Natural killer cell treated with Interleukin-12 subunit alpha and Interleukin-12 subunit beta and Interleukin-15 and Interleukin-18, amount 100 ng/mL, for 72 hours (primary cell): ENCODE data around the gene SLC2A9. TPM values are rescaled to one million over a fixed set of nuclear protein-coding genes. Genes with fewer than 3 reads are reported as not detected.

Experiments
- ATAC-seq, 2 donors: fragments of 150-1000 bp; cut with Tn5 transposase in 1 of 2; sonication (Bioruptor Pico), chemical (Tn5 transposase) in 1 of 2; 2 replicates each; pipeline ENCODE4 v1.10.0; 2021
- DNase-seq: peaks from one replicate; pipeline ENCODE4 v3.0.0; 2022; ENCODE audit warnings: low spot score
- H3K27ac Mint-ChIP-seq, 2 donors: 1 replicate in 1 of 2; 2 replicates in 1 of 2; pipeline ENCODE4 v1.8.0; 2022; ENCODE audit warnings: mixed read lengths in 2 of 2, mild to moderate bottlenecking in 1 of 2, moderate library complexity in 1 of 2
- H3K27me3 Mint-ChIP-seq, 2 donors: 1 replicate in 1 of 2; 2 replicates in 1 of 2; pipeline ENCODE4 v1.8.0; 2022; ENCODE audit warnings: mixed read lengths in 2 of 2
- H3K36me3 Mint-ChIP-seq: one replicate; pipeline ENCODE4 v1.8.0; 2022; ENCODE audit warnings: mixed read lengths
- H3K4me1 Mint-ChIP-seq, 2 donors: 1 replicate in 1 of 2; 2 replicates in 1 of 2; pipeline ENCODE4 v1.8.0; 2022; ENCODE audit warnings: low read depth in 2 of 2, mixed read lengths in 2 of 2, mild to moderate bottlenecking in 1 of 2
- H3K4me3 Mint-ChIP-seq: one replicate; pipeline ENCODE4 v1.8.0; 2022; ENCODE audit warnings: mixed read lengths
- H3K9me3 Mint-ChIP-seq: 2 replicates; pipeline ENCODE4 v1.8.0; 2022; ENCODE audit warnings: mixed read lengths
- total RNA-seq, 2 donors: library from RNA; stranded (reverse); gene quantifications; one replicate each; pipeline ENCODE4 v1.2.3, GENCODE V29; 2022

The SLC2A9 gene
- total RNA-seq, result 1 to 10 TPM; 1.8 to 3.3 TPM

DNA sequence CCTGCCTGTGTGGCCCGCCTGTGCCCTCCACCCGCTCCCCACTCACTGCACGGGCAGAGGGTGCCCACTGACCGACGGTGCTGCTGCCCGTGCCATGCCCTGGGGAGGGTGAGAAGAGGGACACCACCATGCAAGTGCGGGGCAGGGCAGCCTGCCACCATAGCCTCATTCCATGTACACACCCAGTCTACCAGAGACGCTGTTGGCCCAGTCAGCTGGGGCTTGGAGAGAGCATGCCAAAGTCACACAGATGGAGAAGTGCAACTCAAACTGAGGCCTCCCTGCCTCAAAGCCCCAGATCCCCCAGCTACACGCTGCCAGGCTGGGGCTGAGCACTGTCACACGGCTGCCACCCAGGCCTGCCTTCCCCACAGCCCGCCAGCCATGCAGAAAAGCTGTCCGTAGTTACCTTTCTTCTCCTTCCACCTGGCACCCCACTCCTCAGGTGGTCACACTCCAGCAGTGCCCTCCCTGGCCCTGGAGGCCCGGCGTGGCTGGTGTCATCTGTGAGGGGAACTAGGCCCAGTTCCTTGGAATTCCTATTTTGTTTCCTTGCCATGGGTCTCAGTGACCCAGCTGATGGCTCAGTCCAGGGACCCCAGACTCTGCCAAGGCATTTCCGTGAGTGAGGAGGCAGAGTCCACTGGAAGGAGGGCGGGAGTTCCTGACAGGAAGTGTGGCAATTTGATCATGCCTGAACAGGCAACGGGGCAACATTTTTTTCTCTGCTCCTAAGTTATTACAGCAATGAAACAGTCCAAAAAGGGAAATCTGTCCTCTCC, at the start of gene SLC2A9:
SLC2A9 (minus strand) TSS at position 627 of the 782 bp plus-strand sequence; CDS start at position 559, 68 bp downstream.
- Mint-ChIP-seq H3K36me3 (no peaks in the 10 kb centered on the region), H3K4me1 (peaks cover 5 to 9% of the 10 kb centered on the region in 2 donors), H3K27me3 (peaks cover 0 to 3% of the 10 kb centered on the region in 2 donors), H3K27ac (no peak within 1 kb of the TSS), H3K9me3 (no peaks in the 10 kb centered on the region), H3K4me3 (no peak within 1 kb of the TSS)
- DNase-seq (no peak), ATAC-seq (no peak)

DNA sequence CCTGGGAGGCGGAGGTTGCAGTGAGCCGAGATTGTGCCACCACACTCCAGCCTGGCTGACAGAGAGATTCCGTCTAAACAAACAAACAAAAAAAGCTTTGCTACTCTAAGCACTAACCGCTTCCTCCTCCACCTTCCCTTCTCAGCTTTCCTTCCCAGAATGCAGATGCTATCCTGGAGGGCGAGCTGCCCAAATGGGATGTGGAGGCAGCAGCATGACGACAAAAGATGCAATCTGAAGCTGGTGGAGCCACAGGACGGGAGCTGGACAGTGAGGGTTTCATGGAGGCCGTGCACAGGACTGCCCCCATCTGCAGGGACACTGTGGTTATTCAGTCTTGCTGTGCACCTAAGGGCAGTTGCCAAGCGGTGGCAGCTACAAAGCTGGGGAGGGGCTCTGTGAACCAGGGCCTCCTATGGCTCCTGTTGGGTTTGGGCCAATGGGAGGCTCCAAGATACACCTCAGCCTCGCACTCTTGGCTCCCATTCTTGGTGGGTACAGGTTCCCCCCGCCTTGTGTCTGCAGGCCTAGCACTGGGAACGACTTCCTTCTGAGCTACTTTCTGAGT, 47.9 kb upstream of the SLC2A9 start:
- no peaks in the 10 kb centered on the region for H3K27me3 Mint-ChIP-seq
- H3K27ac Mint-ChIP-seq, result peak overlapping the region in 1 of 2 donors; percentile 64
- no peak overlapping the region for H3K4me3 Mint-ChIP-seq
- peak; percentile 39 for DNase-seq
- no peaks in the 10 kb centered on the region for H3K9me3 Mint-ChIP-seq
- H3K4me1 Mint-ChIP-seq, result peaks cover 0 to 7% of the 10 kb centered on the region in 2 donors
- peaks cover 12% of the 10 kb centered on the region for H3K36me3 Mint-ChIP-seq
- ATAC-seq, result no peak

DNA sequence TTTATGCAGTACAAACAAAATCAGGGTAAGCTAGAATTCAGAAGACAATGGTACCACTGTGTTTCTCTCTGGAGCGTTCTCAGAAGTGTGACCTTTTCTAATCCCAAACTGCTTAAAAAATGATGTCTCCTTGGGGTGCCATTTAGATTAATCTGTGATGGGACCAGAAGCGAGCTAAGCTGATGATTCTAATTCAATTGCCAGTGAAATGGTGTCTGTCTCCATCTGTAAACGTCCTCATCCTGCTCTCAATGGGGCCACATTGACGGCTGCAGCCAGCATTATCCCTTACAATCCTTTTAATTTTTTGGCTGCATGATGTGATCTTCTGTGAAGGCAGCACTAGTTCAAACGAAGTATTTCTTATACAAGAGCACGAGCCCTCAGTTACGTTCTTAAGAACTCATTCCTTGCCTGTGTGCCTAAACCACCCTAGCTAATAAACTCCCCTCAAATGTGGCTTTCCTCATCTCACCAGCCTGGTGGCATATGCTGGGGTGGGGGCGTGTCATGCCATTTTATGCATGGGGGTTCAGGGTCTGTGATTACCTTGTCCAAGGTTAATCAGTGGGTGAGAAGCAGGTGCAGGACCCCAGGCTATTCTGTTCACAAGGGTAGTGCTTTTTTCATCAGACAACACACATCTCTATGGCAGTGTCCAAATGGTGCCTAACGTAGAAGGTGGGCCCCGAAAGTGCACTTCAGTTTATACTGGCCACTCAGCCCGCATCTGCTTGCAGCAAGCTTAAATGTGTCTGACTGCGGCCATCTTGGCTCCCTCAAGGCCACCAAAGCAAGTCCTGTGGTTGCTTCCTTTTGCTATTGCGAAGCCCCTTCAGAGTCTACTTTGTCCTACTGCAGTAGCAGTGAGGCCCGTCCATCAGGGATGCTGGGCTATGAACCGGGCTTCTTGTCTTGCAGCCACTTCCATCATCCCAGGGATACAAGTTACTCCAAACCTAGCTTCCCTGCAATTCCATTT, 45.7 kb upstream of the SLC2A9 start:
- peaks cover 7% of the 10 kb centered on the region for H3K36me3 Mint-ChIP-seq
- H3K27me3 Mint-ChIP-seq, result no peaks in the 10 kb centered on the region
- H3K4me1 Mint-ChIP-seq, result peaks cover 0 to 4% of the 10 kb centered on the region in 2 donors
- DNase-seq (peak; percentile 12), ATAC-seq (no peak)
- no peak overlapping the region for H3K27ac Mint-ChIP-seq
- H3K4me3 Mint-ChIP-seq, result no peak overlapping the region
- H3K9me3 Mint-ChIP-seq, result no peaks in the 10 kb centered on the region

DNA sequence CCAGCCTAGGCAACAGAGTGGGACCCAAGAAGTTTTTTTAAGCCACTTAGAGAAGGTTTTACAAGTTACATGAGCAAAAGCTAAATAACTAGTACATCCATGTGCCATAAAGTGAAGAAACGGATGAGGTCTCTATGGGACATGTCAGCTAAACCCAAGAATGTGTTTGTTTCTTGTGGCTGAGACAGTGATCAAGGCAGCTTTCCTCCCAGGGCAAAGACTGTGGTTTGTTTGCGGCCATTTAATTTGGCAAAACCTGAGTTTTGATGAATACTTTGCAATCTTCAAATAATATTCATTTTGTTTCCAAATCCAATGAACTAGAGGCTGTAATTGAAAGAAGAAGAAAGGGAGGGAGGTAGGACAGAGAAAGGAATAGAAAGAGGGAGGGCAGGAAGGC, 44.9 kb upstream of the SLC2A9 start:
- H3K27me3 Mint-ChIP-seq, result no peaks in the 10 kb centered on the region
- no peak for ATAC-seq
- H3K4me3 Mint-ChIP-seq, result no peak overlapping the region

DNA sequence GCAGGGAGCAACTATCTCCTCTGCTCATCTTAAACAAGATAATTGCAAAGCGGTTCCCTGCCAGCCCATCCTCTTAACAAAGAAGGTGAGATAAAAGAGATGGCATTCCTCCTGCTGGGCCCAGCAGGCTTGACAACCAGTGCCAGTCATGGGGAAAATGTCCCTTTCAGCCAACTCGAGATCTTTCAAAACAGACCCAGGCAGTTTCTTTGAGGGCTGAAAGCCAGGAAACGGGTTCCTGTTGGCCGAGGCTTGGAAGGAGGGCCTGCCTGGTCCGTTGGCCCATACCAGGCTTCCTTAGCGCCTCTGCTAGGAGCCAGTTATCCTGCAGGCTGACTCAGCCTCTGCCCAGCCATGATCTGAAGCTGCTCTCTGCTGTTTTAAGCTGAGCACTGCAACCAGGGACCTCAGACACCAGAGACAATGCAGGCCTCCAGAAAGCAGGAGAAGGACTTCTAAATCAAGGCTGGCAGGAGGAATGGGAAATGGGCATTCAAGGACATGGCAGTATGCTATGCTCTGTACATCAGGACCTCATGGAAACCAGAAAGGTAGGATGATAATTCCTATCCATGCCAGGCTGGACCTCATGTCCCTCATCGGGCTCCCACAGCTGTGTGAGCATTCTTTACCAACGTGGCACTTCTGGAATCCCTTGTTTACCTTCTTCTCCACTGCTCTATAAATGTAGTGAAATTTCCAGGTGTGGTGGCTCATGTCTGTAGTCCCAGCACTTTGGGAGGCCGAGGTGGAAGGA, 42.4 kb upstream of the SLC2A9 start:
- Mint-ChIP-seq H3K4me3 (no peak overlapping the region), H3K9me3 (no peaks in the 10 kb centered on the region), H3K27me3 (no peaks in the 10 kb centered on the region), H3K27ac (no peak overlapping the region), H3K4me1 (no peaks in the 10 kb centered on the region), H3K36me3 (peaks cover 7% of the 10 kb centered on the region)
- ATAC-seq (no peak), DNase-seq (peak; percentile 29)

More for the DNA sequence above, 44.9 kb upstream of the SLC2A9 start:
- Mint-ChIP-seq H3K27ac (peak overlapping the region in 1 of 2 donors; percentile 35), H3K9me3 (no peaks in the 10 kb centered on the region), H3K4me1 (peaks cover 0 to 4% of the 10 kb centered on the region in 2 donors), H3K36me3 (peaks cover 7% of the 10 kb centered on the region)
- DNase-seq, result no peak

DNA sequence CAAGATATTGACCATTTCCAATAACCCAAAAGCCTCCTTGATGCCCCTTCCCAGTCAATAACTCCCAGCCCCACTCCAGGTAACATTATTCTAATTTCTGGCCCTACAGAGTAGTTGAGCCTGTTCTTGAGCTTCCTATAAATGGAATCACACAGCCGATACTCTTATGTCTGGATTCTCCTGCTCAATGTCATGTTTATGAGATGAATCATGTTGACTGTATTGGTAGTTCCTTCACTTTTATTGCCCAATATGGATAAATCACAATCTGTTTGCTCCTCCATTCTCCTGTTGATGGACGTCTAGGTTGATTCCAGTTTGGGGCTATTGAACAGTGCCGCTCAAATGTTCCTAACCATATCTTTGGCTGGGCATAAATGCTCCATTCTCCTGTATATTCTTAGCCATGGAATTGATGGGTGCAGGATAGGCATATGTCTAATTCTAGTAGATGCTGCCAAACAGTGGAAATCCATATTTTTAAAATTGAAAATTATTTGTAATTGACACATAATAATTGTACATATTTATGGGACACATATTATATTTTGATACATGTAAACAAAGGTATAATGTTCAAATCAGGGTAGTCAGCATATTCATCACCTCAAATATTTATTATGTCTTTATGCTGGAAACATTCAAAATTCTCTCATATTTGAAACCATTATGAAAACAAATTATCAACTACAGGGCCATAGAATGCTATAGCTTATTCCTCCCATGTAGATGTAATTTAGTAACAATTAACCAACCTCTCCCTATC, 40.5 kb upstream of the SLC2A9 start:
- Mint-ChIP-seq H3K36me3 (peaks cover 7% of the 10 kb centered on the region), H3K4me3 (no peak overlapping the region), H3K27me3 (no peaks in the 10 kb centered on the region), H3K9me3 (no peaks in the 10 kb centered on the region), H3K4me1 (no peaks in the 10 kb centered on the region), H3K27ac (peak overlapping the region in 1 of 2 donors; percentile 9)
- DNase-seq (no peak), ATAC-seq (no peak)

DNA sequence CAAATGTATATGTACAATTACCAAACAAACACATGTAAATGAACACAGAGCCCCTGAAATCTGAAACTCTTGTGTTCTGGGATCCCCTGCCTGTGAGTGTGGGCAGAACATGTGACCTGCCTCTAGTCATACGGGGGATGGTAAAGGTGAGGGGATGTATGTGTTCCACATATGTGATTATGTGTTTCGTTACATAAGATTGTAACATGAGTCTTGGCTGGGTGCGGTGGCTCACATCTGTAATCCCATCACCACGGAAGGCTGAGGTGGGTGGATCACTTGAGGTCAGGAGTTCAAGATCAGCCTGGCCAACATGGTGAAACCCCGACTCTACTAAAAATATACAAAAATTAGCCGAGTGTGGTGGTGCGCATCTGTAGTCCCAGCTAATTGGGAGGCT, 37.1 kb upstream of the SLC2A9 start:
- no peak for DNase-seq
- H3K9me3 Mint-ChIP-seq, result no peaks in the 10 kb centered on the region

DNA sequence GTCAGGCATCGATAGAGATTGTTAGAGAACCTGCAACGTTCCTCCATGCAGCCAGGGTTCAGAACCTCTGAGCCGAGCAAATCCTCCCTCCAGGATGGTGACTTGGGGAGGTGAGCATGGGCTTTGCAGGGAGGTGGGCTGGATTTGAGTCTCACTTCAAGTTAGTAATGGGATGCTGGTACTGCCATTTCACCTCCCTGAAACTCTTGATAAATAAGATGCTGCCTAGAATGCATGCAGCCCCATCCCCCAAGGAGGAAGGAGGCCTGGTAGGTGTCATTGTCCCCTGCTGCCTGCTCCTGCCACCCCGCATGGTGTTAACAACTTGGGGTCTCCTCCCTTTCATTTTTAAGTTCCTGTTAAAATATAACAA, 35.7 kb upstream of the SLC2A9 start:
- DNase-seq (no peak), ATAC-seq (no peak)
- Mint-ChIP-seq H3K4me1 (peaks cover 0 to 6% of the 10 kb centered on the region in 2 donors), H3K27me3 (no peaks in the 10 kb centered on the region), H3K4me3 (no peak overlapping the region), H3K36me3 (peaks cover 5% of the 10 kb centered on the region), H3K27ac (no peak overlapping the region), H3K9me3 (no peaks in the 10 kb centered on the region)

More for the DNA sequence above, 37.1 kb upstream of the SLC2A9 start:
- Mint-ChIP-seq H3K4me1 (peaks cover 0 to 2% of the 10 kb centered on the region in 2 donors), H3K27ac (no peak overlapping the region), H3K36me3 (peaks cover 5% of the 10 kb centered on the region), H3K27me3 (no peaks in the 10 kb centered on the region), H3K4me3 (no peak overlapping the region)
- ATAC-seq, result no peak

DNA sequence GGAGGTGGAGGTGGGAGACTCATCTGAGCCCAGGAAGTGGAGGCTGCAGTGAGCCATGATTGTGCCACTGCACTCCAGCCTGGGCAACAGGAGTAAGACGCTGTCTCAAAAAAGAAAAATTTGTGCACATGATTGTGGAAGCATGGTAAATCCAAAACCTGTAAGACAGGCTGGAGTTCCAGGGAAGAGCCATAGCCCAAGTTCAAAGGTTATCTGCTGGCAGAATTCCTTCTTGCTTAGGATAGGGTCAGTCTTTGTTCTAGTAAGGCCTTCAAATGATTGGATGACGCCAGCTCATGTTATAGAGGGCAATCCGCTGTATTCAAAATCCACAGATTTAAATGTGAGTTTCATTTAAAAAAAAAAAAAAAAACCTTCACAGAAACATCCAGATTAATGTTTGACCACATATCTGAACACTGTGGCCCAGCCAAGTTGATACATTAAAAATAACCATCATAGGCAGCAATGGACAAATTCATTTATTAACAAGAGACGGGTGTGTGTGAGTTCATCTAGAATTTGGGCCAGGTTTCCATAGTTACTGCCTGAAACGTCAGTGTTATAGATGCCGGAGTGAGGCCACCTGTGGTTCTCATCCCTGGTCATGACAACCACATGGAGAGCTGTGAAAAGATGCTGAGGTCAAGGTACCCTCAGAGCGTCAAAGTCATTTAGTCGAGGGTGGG, 35.2 kb upstream of the SLC2A9 start:
- no peak for ATAC-seq
- Mint-ChIP-seq H3K4me3 (no peak overlapping the region), H3K9me3 (no peaks in the 10 kb centered on the region), H3K27ac (no peak overlapping the region), H3K36me3 (peaks cover 5% of the 10 kb centered on the region), H3K27me3 (no peaks in the 10 kb centered on the region), H3K4me1 (peaks cover 0 to 6% of the 10 kb centered on the region in 2 donors)
- no peak for DNase-seq

DNA sequence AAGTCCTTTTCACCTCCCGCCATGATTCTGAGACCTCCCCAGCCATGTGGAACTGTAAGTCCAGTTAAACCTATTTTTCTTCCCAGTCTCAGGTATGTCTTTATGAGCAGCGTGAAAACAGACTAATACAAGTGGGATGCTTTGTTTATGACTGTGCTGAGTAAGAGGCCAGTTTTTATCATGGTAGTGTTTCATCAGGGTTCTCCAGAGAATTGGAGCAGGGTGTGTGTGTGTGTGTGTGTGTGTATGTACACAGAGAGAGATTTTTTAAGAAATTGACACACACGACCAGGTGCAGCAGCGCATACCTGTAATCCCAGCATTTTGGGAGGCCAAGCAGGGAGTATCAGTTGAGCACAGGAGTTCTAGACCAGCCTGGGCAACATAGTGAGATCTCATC, 34.6 kb upstream of the SLC2A9 start:
- no peak overlapping the region for H3K4me3 Mint-ChIP-seq
- ATAC-seq (no peak), DNase-seq (no peak)
- peaks cover 5% of the 10 kb centered on the region for H3K36me3 Mint-ChIP-seq
- H3K27me3 Mint-ChIP-seq, result no peaks in the 10 kb centered on the region
- H3K27ac Mint-ChIP-seq, result no peak overlapping the region
- H3K9me3 Mint-ChIP-seq, result no peaks in the 10 kb centered on the region
- peaks cover 0 to 6% of the 10 kb centered on the region in 2 donors for H3K4me1 Mint-ChIP-seq

DNA sequence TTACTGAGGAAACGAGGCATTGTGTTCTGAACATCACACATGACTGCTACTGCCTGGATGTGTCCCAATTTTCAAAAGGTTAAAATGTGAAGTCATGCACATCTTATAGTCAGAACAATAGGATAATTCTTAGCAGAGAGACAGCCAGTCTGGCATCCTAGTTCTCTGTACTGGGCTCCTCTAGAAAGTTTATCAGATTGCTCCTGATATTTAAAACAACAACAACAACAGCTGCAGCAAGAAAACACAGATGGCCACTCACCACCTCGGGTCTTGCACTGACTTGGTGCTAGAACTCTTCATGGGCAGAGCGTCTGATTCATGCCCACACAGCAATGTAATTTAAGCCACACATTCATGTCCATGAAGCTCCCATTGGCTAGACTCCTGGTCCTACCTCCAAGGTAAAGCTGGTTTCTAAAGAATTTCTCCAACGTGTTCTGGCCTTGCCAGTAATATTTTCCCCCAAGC, 33.3 kb upstream of the SLC2A9 start:
- no peak overlapping the region for H3K27ac Mint-ChIP-seq

More for the DNA sequence above, 33.3 kb upstream of the SLC2A9 start:
- H3K27me3 Mint-ChIP-seq, result no peaks in the 10 kb centered on the region
- H3K4me1 Mint-ChIP-seq, result peaks cover 0 to 6% of the 10 kb centered on the region in 2 donors
- no peak overlapping the region for H3K4me3 Mint-ChIP-seq
- no peak for DNase-seq
- H3K9me3 Mint-ChIP-seq, result no peaks in the 10 kb centered on the region
- H3K36me3 Mint-ChIP-seq, result peaks cover 5% of the 10 kb centered on the region
- no peak for ATAC-seq
